ENCODE data around the gene CD4. TPM values are rescaled to one million over a fixed set of nuclear protein-coding genes. Genes with fewer than 3 reads are reported as not detected.

The CD4 gene
- total and polyA plus RNA-seq, 2 of the 4 experiments (the other 2 are of a cell fraction): 5.7 to 15.0 TPM

GRCh38 chr12:6768990-6769389, 20.3 kb upstream of the CD4 start:
- Histone ChIP-seq H4K5ac (ENCODE audit: low read depth, low read length) (no peak overlapping the region), H4K91ac (ENCODE audit: insufficient read depth, low read depth, low read length) (no peak overlapping the region; the same call in 1 of the 2 replicates), H2BK20ac (ENCODE audit: low read depth, low read length) (no peak overlapping the region), H3K27me3 (ENCODE audit: control insufficient read depth, insufficient read depth, low read length) (no peaks in the 10 kb centered on the region), H2BK5ac (ENCODE audit: low read depth, low read length, poor library complexity, severe bottlenecking) (no peak overlapping the region), H3K18ac (ENCODE audit: low read depth, low read length) (no peak overlapping the region), H3K23ac (ENCODE audit: low read depth, low read length) (peak overlapping the region; percentile 94; the same call in 1 of the 2 replicates), H2BK15ac (ENCODE audit: low read depth, low read length) (no peak overlapping the region), H3K36me3 (ENCODE audit: control insufficient read depth, insufficient read depth, low read length) (peaks cover 17% of the 10 kb centered on the region), H2AK9ac (replicated peaks; ENCODE audit: low read depth, low read length, poor library complexity) (peak overlapping the region; percentile 98), H2AK5ac (ENCODE audit: low read depth, low read length) (peak overlapping the region; percentile 78; the same call in 1 of the 2 replicates), H3K4me3 (ENCODE audit: insufficient read depth, low read depth, low read length) (no peak overlapping the region; the same call in 1 of the 2 replicates), H2BK120ac (ENCODE audit: low read depth, low read length) (no peak overlapping the region), H4K8ac (ENCODE audit: low read depth in 2 of 2, low read length in 2 of 2) (no peak overlapping the region; a peak in 1 of 4 replicates), H4K20me1 (ENCODE audit: insufficient read depth, low read length) (peaks cover 35% of the 10 kb centered on the region), H3K79me1 (ENCODE audit: low read depth in 1 of 2, low read length in 2 of 2) (peaks cover 15 to 55% of the 10 kb centered on the region in 2 experiments), H3K9me1 (ENCODE audit: insufficient read depth, low read length) (peaks cover 17% of the 10 kb centered on the region), H3K27ac (ENCODE audit: insufficient read depth, low read length) (peak overlapping the region; percentile 79; the same call in 1 of the 2 replicates), H3K9me3 (ENCODE audit: control insufficient read depth, insufficient read depth, low read length) (no peaks in the 10 kb centered on the region), H3K4me2 (ENCODE audit: low read depth, low read length) (peak overlapping the region; percentile 95), H3K56ac (ENCODE audit: extremely low read depth, insufficient read depth, low read length) (no peak overlapping the region), H2AFZ (replicated peaks; ENCODE audit: low read length, poor library complexity) (no peak overlapping the region), H3K4me1 (ENCODE audit: control insufficient read depth, insufficient read depth, low read length) (peaks cover 22% of the 10 kb centered on the region), H3K14ac (replicated peaks; ENCODE audit: low read depth, low read length) (peak overlapping the region; percentile 80), H3K4ac (ENCODE audit: low read depth, low read length) (peak overlapping the region; percentile 54), H3K9ac (ENCODE audit: low read depth, low read length) (peak overlapping the region; percentile 73; the same call in 1 of the 2 replicates)
- in situ Hi-C loops (cut with MboI; ENCODE audit: low sequenced_read_pairs): no loop called here
- DNase-seq: peak; percentile 29
- TF ChIP-seq SMC3 (IDR thresholded peaks at IDR 0.05; ENCODE audit: low read depth, low read length): no peak
- no peak for TF ChIP-seq BHLHE40 (IDR thresholded peaks at IDR 0.05; ENCODE audit: low read depth, low read length)
- TF ChIP-seq MAFK (IDR thresholded peaks at IDR 0.05; ENCODE audit: low read depth, low read length): no peak
- no peak for TF ChIP-seq RAD21 (IDR thresholded peaks at IDR 0.05; ENCODE audit: low read length)
- no peak for TF ChIP-seq CTCF (conservative IDR thresholded peaks at IDR 0.05; ENCODE audit: low read depth, low read length)
- TF ChIP-seq NFE2L2 (IDR thresholded peaks at IDR 0.05; ENCODE audit: low read depth, low read length): no peak
- TF ChIP-seq, protein P1, sequence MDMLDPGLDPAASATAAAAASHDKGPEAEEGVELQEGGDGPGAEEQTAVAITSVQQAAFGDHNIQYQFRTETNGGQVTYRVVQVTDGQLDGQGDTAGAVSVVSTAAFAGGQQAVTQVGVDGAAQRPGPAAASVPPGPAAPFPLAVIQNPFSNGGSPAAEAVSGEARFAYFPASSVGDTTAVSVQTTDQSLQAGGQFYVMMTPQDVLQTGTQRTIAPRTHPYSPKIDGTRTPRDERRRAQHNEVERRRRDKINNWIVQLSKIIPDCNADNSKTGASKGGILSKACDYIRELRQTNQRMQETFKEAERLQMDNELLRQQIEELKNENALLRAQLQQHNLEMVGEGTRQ (IDR thresholded peaks at IDR 0.05; ENCODE audit: low read depth, low read length): no peak
- no peak for TF ChIP-seq RCOR1 (IDR thresholded peaks at IDR 0.05; ENCODE audit: insufficient replicate concordance, low read length)
- no peak for TF ChIP-seq CEBPB (IDR thresholded peaks at IDR 0.05; ENCODE audit: low read depth, low read length)
- no peak for TF ChIP-seq MAZ (IDR thresholded peaks at IDR 0.05; ENCODE audit: borderline replicate concordance, low read depth, low read length)
- no peak for TF ChIP-seq CHD1 (IDR thresholded peaks at IDR 0.05; ENCODE audit: low read depth, low read length)
- TF ChIP-seq FOS (IDR thresholded peaks at IDR 0.05; ENCODE audit: low read depth, low read length): no peak
- TF ChIP-seq RFX5 (IDR thresholded peaks at IDR 0.05; ENCODE audit: low read depth, low read length): no peak
- no peak for TF ChIP-seq POLR2A (IDR thresholded peaks at IDR 0.05; ENCODE audit: low read depth, low read length)
- no peak for TF ChIP-seq MXI1 (IDR thresholded peaks at IDR 0.05; ENCODE audit: borderline replicate concordance, low read depth, low read length)
- TF ChIP-seq ELK1 (IDR thresholded peaks at IDR 0.05; ENCODE audit: borderline replicate concordance, low read depth, low read length): no peak
- intact Hi-C loops (cut with micrococcal nuclease): loop anchor here (10.0 kb wide), 1 partner anchor 154 kb away; no protein-coding TSS in a partner anchor
- no TSS peak for BruUV-seq (replicated peaks)
- dilution Hi-C loops (cut with HindIII; ENCODE audit: low sequenced_read_pairs, unreplicated experiment): no loop called here
- ChIA-PET CTCF (interaction anchor here (1.2 to 1.7 kb wide), 2 partner anchors 9 to 15 kb away, joined by 3 to 4 read pairs; no protein-coding TSS in a partner anchor), POLR2A (ENCODE audit: unreplicated experiment) (interaction anchor here (0.6 kb wide), 1 partner anchor 15 kb away, joined by 3 read pairs; the partner anchor contains the start of gene MLF2)
- WGBS, 2 experiments (ENCODE audit: extremely low coverage in 2 of 2, insufficient read length in 1 of 2): 40% methylated on average over 1 of the region's 6 CpGs; no CpG with 5 or more reads in 1 of the 2 experiments
- no peak for ATAC-seq (ENCODE audit: low read depth)
